ENCODE data around the gene TRIM47. TPM values are rescaled to one million over a fixed set of nuclear protein-coding genes. Genes with fewer than 3 reads are reported as not detected.
A peak's percentile ranks its signal among the peaks of the same experiment; 100 is the strongest.

Gene TRIM47
- total and polyA plus RNA-seq, 2 of the 13 experiments (the other 11 are each of a cell fraction or from before 2014, with no cell fraction given): 33.5 to 82.0 TPM

DNA sequence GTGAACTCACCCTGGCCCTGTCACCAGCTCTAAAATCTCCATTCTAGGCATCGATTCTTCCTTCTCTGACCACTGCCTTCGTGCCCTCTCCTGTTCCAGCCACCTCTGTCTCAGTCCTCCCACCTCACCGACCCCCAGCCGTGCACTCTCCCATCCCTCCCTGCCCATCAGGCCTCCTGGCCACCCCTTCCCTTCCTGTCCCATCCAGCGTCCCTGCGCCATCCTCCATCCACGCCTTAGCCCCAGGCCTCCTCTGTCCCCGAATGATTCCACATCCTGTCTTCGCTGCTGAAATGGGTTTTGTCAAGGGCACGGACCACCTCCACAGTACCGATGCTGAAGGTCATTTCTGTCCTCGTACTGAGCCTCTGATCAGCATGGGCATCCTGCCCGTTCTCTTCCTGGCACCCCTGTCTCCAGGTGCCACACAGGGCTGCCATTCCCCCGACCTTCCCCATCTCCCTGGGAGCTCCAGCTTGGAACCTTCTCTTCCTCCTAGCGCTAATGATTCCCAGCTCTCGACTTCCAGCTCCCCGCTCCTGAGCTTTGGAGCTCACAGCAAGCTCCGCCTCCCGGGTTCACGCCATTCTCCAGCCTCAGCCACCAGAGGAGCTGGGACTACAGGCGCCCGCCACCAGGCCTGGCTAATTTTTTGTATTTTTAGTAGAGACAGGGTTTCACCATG is 15.8 kb upstream of the TRIM47 start (continued):
- TF ChIP-seq ETV5 (CRISPR knock-in tag; IDR thresholded peaks at IDR 0.05; ENCODE audit: borderline replicate concordance): 0 out of 2 replicates have a peak, but pooled peaks have one; percentile 21
- no peak for TF ChIP-seq ZNF598 (CRISPR knock-in tag; IDR thresholded peaks at IDR 0.05; ENCODE audit: borderline replicate concordance)
- TF ChIP-seq, protein P1, sequence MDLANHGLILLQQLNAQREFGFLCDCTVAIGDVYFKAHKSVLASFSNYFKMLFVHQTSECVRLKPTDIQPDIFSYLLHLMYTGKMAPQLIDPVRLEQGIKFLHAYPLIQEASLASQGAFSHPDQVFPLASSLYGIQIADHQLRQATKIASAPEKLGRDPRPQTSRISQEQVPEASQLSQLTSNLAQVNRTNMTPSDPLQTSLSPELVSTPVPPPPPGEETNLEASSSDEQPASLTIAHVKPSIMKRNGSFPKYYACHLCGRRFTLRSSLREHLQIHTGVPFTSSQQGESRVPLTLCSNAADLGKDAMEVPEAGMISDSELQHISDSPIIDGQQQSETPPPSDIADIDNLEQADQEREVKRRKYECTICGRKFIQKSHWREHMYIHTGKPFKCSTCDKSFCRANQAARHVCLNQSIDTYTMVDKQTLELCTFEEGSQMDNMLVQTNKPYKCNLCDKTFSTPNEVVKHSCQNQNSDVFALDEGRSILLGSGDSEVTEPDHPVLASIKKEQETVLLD (CRISPR knock-in tag; IDR thresholded peaks at IDR 0.05; ENCODE audit: low read depth): no peak
- no peak; the same call in 1 of the 2 replicates for TF ChIP-seq KAT8 (CRISPR knock-in tag; IDR thresholded peaks at IDR 0.05)
- no peak for TF ChIP-seq NBN (conservative IDR thresholded peaks at IDR 0.05)
- TF ChIP-seq, protein P2, sequence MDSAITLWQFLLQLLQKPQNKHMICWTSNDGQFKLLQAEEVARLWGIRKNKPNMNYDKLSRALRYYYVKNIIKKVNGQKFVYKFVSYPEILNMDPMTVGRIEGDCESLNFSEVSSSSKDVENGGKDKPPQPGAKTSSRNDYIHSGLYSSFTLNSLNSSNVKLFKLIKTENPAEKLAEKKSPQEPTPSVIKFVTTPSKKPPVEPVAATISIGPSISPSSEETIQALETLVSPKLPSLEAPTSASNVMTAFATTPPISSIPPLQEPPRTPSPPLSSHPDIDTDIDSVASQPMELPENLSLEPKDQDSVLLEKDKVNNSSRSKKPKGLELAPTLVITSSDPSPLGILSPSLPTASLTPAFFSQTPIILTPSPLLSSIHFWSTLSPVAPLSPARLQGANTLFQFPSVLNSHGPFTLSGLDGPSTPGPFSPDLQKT (CRISPR knock-in tag; IDR thresholded peaks at IDR 0.05; ENCODE audit: borderline replicate concordance): no peak
- no peak for TF ChIP-seq TCF7 (IDR thresholded peaks at IDR 0.05; ENCODE audit: low read depth)
- TF ChIP-seq CHD4 (IDR thresholded peaks at IDR 0.05; ENCODE audit: borderline replicate concordance, low read length): no peak
- no peak for TF ChIP-seq ZNF563 (CRISPR knock-in tag; IDR thresholded peaks at IDR 0.05)
- TF ChIP-seq, protein P3, sequence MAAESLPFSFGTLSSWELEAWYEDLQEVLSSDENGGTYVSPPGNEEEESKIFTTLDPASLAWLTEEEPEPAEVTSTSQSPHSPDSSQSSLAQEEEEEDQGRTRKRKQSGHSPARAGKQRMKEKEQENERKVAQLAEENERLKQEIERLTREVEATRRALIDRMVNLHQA (CRISPR knock-in tag; IDR thresholded peaks at IDR 0.05): no peak
- no peak for TF ChIP-seq KAT2B (IDR thresholded peaks at IDR 0.05; ENCODE audit: borderline replicate concordance, low read depth, low read length)
- no peak for TF ChIP-seq SATB2 (CRISPR knock-in tag; IDR thresholded peaks at IDR 0.05)
- TF ChIP-seq ZNF761 (CRISPR knock-in tag; conservative IDR thresholded peaks at IDR 0.05): no peak
- TF ChIP-seq ZNF766 (CRISPR knock-in tag; IDR thresholded peaks at IDR 0.05; ENCODE audit: borderline replicate concordance): 0 out of 2 replicates have a peak, but pooled peaks have one; percentile 49
- no peak for TF ChIP-seq IKZF1 (IDR thresholded peaks at IDR 0.05)
- TF ChIP-seq ZNF468 (CRISPR knock-in tag; IDR thresholded peaks at IDR 0.05): no peak
- TF ChIP-seq, protein P4, sequence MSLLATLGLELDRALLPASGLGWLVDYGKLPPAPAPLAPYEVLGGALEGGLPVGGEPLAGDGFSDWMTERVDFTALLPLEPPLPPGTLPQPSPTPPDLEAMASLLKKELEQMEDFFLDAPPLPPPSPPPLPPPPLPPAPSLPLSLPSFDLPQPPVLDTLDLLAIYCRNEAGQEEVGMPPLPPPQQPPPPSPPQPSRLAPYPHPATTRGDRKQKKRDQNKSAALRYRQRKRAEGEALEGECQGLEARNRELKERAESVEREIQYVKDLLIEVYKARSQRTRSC (CRISPR knock-in tag; IDR thresholded peaks at IDR 0.05; ENCODE audit: low read depth): no peak
- TF ChIP-seq, protein P5, sequence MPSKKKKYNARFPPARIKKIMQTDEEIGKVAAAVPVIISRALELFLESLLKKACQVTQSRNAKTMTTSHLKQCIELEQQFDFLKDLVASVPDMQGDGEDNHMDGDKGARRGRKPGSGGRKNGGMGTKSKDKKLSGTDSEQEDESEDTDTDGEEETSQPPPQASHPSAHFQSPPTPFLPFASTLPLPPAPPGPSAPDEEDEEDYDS (CRISPR knock-in tag; IDR thresholded peaks at IDR 0.05): peak; percentile 29; the same call in 1 of the 2 replicates
- TF ChIP-seq, protein P6, sequence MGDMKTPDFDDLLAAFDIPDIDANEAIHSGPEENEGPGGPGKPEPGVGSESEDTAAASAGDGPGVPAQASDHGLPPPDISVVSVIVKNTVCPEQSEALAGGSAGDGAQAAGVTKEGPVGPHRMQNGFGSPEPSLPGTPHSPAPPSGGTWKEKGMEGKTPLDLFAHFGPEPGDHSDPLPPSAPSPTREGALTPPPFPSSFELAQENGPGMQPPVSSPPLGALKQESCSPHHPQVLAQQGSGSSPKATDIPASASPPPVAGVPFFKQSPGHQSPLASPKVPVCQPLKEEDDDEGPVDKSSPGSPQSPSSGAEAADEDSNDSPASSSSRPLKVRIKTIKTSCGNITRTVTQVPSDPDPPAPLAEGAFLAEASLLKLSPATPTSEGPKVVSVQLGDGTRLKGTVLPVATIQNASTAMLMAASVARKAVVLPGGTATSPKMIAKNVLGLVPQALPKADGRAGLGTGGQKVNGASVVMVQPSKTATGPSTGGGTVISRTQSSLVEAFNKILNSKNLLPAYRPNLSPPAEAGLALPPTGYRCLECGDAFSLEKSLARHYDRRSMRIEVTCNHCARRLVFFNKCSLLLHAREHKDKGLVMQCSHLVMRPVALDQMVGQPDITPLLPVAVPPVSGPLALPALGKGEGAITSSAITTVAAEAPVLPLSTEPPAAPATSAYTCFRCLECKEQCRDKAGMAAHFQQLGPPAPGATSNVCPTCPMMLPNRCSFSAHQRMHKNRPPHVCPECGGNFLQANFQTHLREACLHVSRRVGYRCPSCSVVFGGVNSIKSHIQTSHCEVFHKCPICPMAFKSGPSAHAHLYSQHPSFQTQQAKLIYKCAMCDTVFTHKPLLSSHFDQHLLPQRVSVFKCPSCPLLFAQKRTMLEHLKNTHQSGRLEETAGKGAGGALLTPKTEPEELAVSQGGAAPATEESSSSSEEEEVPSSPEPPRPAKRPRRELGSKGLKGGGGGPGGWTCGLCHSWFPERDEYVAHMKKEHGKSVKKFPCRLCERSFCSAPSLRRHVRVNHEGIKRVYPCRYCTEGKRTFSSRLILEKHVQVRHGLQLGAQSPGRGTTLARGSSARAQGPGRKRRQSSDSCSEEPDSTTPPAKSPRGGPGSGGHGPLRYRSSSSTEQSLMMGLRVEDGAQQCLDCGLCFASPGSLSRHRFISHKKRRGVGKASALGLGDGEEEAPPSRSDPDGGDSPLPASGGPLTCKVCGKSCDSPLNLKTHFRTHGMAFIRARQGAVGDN (CRISPR knock-in tag; IDR thresholded peaks at IDR 0.05): peak; percentile 54
- 0 out of 2 replicates have a peak, but pooled peaks have one; percentile 32 for TF ChIP-seq PAX8 (CRISPR knock-in tag; IDR thresholded peaks at IDR 0.05; ENCODE audit: borderline replicate concordance)
- TF ChIP-seq SMYD3 (CRISPR knock-in tag; IDR thresholded peaks at IDR 0.05): no peak

Data from HepG2 (cell line).